Measurements from ENCODE around the gene HEG1.

Gene HEG1

DNA sequence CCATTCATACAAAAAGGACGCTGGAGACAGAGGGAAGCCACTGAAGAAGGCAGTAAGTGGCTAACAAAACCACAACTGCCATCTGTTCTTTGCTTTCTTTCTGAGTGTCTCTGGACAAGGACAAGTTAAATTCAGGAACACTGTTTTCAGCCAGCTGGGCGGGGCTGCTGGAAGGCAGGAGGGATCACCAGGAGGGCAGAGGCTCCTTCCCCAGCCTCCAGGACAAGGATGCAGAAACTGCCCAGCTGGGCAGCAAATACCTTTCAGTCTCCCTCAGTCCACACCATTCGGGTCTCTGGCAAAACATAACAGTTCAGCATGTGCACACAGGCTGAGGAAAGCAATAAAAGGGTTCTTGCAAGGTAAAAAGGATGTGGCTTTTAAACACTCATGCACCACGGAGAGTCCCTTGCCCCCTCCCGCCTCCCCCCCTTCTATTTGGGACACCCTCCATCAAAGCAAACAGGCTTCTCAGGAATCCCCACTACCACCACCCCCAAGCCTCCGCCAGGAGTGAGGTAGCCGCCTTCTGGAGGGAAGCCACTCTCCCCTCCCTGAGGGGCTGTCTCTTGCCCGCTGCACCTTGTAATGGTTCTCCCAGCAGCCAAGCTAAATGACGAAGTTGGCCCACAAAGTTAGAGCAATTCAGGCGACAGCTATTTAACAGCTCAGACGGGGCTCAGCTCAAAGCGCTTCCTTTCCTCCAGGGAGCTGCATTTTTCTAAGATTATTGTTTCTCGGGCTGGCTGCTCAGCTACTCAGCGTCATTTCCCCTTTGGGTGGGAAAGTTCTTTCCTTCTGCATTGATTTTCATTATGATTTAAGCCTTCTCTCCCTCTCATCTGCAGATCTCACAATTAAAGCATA lies 3.8 kb downstream of the HEG1 start:
- no peak overlapping the region for H3K4me3 ChIP-seq (ENCODE audit: low read depth, low read length)

DNA sequence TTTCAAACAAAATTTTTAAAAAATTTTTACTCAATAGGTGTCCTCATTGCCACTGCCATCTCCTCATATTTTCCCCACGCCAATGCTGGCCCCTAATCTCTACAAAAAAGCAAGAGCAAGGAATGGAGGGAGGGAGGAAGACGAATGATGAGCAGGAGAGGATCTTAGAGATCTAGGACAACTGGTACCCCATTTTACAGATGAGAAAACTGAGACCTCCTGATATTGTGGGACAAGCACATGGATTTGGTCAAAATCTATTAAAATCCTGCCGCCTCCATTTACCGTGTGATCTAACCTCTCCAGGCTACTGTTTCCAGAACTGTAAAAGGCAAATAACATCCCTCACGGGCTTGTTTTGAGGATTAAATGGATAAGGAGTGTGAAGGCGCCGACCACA lies 4.6 kb downstream of the HEG1 start:
- H3K4me3 ChIP-seq (ENCODE audit: low read depth, low read length): no peak overlapping the region

DNA sequence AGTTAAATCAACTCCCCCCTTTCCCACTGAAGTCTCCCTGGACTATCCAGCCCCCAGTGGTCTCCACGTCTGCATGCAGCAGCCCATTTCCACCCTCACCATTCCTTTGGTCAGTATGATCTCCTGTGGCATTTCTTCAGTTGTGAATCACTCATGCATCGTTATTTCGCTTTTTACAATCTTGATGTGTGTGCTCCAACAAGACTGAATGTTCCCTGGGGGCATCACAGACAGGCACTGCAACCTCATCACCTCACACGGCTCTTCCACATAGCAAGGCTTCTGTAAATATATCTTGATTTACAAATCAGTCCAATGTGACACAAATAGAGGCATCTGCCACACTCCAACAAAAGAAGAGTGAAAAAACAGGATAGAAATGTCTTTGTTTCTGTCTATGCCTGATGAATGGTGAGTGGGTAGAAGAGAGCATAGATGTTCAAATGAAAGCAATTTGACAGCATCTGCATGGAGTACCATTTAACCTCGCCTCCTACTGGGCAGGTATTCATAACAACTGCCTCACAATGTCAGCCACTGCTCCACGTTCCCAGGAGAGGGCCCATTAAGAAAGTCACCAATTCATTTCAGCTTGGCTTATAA lies 5.2 kb downstream of the HEG1 start:
- H3K4me3 ChIP-seq (ENCODE audit: low read depth, low read length): no peak overlapping the region

DNA sequence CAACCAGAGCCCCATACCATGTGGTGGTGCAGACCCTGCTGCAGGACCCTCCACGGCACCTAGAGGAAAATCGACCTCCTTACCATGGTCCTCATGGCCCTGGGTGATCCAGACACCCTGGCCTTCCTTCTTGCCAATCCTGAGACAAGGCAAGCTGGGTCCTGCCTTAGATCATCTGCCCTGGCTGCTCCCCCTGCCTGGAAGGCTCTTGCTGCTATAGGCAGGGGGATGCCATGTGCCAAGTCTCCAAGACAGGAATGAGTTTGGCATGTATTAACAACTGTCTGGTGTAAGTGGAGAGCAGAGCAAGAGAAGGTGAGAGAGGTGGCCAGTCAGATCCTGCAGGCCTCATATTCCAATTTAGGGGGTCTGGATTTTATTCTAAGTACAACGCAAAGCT lies 7.5 kb downstream of the HEG1 start:
- H3K4me3 ChIP-seq (ENCODE audit: low read depth, low read length): no peak overlapping the region

DNA sequence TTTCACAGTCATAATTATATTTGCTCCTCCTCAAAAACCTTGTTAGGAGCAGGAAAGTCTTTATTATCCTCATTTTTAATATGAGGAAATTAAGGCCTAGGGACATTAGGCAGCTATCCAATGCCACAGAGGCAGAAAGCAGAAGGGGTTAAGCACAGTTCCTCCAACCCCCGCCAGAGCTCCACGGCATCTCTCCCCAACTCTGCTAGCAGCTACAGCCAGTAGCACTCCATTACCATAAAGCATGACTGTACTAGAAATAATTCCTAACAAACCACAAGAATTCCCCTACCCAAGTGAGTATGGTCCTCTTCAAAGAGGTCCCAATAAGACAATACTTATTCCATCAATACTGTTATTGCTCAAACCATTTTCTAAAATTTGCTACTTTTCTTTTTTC lies 9.8 kb downstream of the HEG1 start:
- H3K4me3 ChIP-seq (ENCODE audit: low read depth, low read length): no peak overlapping the region

DNA sequence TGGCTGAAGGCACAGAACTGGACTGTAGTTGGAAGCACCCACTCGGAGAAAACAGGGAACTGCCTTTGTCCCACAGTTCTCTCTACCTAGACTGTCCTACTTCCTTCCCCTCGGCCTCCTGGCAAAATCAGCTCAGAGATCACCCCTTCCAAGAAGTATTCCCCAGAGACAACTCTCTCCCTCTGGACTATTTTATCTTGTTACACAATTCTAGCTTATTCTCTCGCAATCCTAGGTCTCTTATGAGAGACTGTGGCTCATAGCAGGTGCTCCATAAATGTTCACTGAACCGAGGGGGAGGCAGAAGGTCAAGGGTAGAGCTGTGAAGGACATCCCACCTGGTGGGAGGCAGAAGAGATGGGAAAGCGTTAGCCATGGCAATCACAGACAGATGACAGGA lies 10.6 kb downstream of the HEG1 start:
- no peak overlapping the region for H3K4me3 ChIP-seq (ENCODE audit: low read depth, low read length)

DNA sequence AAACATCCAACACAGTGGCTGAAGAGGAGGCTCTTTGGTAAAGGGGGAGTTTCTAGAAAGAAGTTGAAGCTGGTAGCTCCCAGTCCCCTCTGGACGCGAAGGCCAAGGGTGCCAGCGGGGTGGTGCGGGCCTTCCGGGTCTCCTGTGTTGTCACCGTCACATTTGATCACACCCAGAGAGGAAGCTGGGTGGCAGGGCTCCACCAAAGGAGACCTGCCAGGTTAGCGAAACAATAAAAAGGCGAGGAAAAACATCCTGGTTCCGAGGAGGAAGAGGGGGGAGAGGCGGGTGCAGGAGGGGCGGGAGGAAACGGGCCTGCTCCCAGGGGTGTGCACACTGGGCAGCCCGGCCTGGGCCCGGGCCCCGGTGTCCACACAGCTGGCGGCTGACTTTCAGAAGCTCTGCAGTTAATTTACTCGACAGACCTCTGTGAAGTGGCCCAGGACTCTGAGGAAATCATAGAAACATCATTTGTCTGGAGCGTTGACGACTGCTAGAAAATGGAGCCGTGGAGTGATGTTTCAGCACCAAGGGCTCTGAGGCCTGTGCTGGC lies 12.1 kb downstream of the HEG1 start:
- H3K4me3 ChIP-seq (ENCODE audit: low read depth, low read length): no peak overlapping the region

DNA sequence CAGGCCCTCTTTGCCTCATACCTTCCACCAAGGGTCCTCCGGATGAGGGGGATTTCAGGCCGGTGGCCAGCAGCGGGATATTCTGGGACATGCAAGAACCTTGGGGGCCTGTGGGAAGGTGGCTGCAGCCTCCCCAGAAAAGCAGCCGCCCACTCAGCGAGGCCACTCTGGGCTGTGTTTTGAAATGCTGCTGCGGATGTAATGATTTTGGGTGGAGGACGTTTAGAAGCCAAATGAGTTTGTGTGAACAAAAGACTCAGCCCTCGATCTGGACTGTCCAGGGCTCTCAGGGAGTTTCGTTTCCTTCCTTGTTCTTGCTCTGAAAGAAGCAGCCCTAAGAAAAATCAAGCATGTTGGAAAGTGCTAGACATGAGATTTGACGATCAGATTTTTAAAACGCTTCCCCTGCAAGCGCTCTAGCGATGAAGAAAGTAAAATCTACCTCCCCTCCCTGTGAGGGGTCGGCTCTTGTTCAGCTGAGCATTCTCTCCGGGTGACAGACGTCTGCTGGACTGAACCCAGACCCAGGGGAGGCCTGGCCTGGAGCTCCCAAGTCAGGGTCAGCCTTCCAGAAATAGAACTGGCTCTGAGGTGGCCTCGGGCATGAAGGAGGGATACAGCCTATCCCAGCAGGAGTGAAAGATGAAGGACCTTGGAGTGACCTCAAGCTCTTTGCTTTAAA lies 12.9 kb downstream of the HEG1 start:
- H3K4me3 ChIP-seq (ENCODE audit: low read depth, low read length): no peak overlapping the region

DNA sequence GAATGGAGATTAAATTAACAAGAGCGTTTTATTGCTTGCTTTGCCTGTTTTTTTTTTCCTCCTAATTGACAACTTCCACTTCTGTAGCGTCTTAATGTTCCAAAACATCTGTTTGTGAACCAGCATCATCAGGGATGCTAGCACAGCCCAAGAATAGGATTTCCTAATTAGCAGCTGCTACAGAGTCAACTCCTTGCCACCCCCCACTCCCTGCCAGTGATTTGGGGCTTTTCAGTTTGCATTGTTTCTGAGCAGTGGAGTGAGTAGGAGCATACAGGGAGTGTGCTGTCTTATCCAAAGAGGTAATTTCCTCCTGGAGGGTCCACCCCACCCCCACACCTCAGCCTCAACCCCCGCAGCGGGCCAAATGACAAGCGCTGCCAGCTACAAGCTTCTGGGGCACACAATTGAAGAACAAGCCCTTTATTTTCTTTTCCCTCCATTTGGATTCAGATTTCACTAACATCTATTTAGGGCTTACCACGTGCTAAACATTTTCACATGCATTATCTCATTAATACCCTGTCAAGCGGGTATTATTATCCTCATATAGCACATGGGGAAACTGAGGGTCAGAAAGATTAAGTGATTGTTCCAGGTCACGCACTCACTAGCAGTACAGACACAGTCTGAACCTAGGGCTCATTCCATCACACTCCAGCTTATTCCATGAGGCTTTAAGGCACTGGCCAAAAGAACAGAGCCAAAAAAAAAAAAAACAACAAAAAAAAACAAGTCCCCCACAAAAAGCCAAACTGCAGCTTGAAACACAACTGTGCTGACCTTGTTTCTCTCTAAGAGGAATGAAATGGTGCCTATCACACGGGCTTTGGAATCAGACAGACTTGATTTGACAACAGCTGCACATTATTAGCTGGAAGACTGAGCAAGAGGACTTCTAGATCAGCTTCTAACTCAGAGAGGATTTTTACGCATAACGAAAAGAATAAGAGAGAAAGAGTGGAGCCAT lies 16.4 kb downstream of the HEG1 start:
- no peak overlapping the region for H3K4me3 ChIP-seq (ENCODE audit: low read depth, low read length)

DNA sequence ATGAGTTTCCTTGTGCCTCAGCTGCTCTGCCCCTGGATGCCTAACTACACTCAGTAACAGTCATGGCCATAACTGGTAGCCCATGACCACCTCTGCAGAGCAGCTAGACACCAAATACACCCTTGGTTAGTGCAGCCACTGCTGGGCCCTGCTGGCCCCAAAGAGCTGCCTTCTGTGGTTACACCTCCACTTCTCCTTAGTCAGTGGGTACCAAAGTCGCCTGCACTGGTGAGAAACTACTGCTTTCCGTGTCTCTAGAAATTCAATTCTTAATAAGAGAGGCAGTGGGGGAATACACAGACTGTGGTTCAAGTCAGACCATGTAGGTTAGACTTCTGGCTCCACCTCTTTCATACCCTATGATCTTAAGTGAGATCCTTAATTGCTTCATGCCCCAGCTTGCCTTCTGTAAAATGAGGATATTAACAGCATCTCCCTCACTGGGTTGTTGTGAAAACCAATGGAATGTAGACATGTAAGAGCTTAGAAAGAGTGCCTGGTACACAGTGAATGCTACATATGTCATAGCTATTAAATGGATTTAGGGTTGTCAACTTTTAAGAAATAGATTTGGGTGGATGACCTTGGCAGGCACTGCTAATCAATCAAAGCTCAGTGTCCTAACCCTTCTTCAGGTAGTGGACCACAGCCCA lies 18.2 kb downstream of the HEG1 start:
- no peak overlapping the region for H3K4me3 ChIP-seq (ENCODE audit: low read depth, low read length)

DNA sequence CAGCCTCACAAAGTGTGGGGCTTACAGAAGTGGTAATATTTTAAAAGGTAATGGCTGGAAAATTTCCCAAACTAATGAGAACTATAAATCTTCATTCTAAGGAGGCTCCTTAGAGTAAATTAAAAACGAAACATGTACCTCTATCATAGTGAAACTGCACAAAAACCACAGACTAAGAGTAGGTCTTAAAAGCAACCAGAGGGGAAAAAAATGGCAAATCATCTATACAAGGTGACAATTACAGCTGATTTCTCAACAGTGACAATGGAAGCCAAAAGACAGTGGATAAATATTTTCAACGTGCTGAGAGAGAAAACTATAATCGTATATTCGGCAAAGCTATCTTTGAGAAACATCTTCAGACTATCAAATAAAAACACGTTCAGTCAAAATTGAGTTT lies 20.6 kb downstream of the HEG1 start:
- H3K4me3 ChIP-seq (ENCODE audit: low read depth, low read length): no peak overlapping the region

DNA sequence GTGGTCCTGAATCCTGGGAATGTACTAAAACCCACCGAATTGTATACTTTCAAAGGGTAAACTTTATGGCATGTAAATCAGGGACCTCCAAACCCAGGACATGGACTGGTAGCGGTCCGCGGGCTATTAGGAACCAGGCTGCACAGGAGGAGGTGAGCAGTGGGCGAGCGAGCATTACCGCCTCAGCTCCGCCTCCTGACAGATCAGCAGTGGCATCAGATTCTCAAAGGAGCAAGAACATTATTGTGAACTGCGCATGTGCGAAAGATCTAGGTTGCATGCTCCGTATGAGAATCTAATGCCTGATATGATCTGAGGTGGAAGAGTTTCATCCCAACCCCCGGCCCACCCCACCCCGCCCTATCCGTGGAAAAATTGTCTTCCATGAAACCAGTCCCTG lies 22.2 kb downstream of the HEG1 start:
- no peak overlapping the region for H3K4me3 ChIP-seq (ENCODE audit: low read depth, low read length)

DNA sequence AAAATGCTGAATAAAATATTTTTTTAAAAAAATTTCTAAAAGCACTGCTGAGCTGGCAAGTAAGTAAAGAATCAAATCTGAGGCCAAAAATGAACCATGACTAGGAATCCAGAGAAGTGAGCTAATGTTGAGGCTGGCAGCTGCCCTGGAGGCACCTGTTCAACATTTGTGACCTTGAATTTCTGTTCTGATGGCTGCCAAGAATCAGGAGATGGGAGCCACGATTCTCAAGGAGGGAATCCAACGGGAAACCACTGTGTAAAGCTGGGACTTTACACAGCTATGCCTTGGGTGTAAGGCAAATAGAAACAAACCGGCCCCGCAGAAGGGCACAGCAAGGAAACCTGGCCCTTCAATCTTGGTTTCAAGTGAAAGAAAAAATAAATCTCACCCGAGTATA lies 22.7 kb downstream of the HEG1 start:
- H3K4me3 ChIP-seq (ENCODE audit: low read depth, low read length): no peak overlapping the region

DNA sequence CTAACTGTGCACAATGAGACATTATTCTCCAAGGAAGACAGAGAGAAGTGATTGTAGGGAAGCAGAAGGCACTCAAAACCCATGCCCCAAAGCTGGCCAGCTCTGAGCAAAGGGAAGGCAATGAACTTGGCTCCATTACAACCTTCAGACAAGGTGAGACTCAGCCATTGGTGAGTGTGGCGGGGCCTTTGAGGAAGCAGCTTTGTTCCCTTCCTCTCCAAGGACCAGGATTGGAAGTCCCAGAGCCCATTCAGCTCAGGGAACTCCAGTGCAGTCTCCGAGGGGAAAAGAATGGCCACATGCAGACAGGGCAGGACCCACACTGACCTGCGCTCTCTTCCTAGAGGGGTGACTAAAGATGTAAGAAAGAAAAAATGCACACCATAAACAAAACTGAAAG lies 23.1 kb downstream of the HEG1 start:
- H3K4me3 ChIP-seq (ENCODE audit: low read depth, low read length): no peak overlapping the region

DNA sequence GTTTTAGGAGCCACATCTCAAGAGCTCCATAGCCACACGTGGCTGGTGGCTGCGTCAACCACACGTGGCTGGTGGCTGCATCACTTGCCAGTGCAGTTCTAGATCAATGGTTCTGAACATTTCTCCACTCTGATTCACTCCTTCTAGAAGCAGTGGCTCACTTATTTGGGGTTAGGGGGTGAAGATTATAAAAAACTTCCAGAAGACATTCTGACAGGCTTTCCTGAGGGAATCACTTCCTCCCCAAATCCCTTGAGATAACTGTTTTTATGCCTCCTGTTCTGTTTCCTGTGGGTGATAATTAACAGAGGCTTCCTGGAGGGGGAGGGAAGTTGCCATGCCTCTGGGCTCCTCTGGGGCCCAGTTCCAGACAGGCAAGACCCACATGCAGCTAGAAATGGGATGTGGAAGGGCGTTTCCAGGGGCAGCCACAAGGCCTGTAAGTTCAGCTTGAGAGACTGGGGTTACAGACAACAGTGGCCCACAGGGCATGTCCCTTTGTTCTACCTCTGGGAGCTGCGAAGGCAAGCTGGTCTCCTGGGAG lies 23.6 kb downstream of the HEG1 start:
- H3K4me3 ChIP-seq (ENCODE audit: low read depth, low read length): no peak overlapping the region

DNA sequence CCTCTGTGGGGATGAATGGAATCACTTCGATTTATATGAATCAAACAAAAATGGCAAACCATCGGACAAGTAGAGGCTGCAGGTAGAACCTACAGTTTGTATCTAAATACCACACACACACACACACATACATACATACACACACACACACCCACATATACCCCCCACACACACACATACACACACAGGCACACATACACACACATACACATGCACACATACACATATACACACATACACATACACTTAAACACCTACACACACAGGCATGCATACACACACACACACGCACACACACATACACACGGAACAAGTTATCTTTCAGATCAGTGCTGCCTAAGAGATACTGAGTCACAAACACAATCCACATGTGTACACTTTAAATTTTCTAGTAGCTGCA lies 24.3 kb downstream of the HEG1 start:
- no peak overlapping the region for H3K4me3 ChIP-seq (ENCODE audit: low read depth, low read length)

DNA sequence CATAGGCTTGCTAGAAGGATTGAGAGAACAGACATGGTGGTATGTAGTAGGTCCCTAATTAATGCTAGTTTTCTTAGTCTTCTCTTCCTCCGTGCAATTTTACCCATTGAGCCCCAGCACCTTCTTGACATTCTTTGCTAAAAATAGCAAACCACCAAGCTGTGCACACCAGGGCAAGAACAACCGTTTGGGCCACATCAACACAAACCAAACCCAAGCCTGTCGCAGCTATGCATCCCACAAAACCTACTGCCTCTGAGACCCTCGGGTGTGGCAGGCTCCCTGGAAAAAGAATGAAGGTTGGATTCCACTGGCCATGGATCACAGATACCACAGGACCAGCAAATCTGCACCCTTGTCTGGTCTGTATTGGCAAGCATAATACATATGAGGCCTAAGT lies 27.1 kb downstream of the HEG1 start:
- H3K4me3 ChIP-seq (ENCODE audit: low read depth, low read length): no peak overlapping the region

DNA sequence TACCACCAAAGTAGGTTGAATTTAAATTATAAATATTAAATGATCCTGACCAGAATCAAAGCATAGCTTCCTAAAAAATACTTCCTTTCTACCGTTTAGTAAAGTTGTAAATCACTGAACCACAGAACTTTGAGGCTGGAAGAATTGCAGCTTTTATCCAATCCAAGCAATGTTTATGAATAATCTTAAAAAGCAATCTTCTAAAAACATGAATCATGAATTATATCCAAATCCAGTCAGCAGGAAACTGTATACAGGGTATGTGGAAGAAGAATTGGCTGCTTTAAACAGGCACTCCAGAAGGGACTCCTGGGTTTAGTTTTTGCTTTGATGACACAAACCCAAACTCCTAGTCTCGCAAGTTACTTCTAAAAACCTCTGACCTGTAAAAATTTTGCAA lies 30.2 kb downstream of the HEG1 start:
- H3K4me3 ChIP-seq (ENCODE audit: low read depth, low read length): no peak overlapping the region

DNA sequence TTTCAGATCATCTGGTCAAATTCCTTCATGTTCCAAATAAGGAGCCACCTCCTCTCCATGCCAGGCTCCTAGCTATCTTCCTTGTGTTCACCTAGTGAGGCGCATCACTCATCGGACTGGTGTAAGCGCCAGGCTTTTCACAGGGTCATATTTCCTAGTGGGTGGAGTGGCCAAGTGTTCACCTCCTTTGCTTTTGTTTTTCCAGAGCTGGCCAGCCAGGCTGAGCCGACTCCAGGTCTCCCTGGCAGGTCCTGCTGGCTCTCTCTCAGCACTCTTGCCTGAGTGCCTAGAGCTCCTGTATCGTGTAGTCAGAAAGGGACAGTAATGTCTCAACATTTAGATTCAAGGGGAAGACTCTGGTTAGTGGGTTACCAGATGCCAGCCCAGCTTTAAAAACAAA lies 31.0 kb downstream of the HEG1 start:
- no peak overlapping the region for H3K4me3 ChIP-seq (ENCODE audit: low read depth, low read length)
